ENCODE data around the gene SLF2.

- TF ChIP-seq, protein P1, sequence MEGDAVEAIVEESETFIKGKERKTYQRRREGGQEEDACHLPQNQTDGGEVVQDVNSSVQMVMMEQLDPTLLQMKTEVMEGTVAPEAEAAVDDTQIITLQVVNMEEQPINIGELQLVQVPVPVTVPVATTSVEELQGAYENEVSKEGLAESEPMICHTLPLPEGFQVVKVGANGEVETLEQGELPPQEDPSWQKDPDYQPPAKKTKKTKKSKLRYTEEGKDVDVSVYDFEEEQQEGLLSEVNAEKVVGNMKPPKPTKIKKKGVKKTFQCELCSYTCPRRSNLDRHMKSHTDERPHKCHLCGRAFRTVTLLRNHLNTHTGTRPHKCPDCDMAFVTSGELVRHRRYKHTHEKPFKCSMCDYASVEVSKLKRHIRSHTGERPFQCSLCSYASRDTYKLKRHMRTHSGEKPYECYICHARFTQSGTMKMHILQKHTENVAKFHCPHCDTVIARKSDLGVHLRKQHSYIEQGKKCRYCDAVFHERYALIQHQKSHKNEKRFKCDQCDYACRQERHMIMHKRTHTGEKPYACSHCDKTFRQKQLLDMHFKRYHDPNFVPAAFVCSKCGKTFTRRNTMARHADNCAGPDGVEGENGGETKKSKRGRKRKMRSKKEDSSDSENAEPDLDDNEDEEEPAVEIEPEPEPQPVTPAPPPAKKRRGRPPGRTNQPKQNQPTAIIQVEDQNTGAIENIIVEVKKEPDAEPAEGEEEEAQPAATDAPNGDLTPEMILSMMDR (IDR thresholded peaks at IDR 0.05), result no peak
- no peak for TF ChIP-seq POLR2A (IDR thresholded peaks at IDR 0.05)
Observed at GRCh38 chr10:101002456-101002855, 89.7 kb downstream of the SLF2 start.
